Colonic mucosa (tissue), 4 donors: ENCODE measurements around the gene MGST2. TPM values are rescaled to one million over a fixed set of nuclear protein-coding genes. Genes with fewer than 3 reads are reported as not detected.
A peak's percentile ranks its signal among the peaks of the same experiment; 100 is the strongest.

ENCODE experiments used
- DNase-seq: peaks from one replicate; pipeline ENCODE4 v3.0.0-alpha.2; 2020
- H3K27ac ChIP-seq: fragments of 200-600 bp; one replicate; pipeline ENCODE4 v1.8.0; 2021
- H3K27me3 ChIP-seq: fragments of 200-600 bp; one replicate; pipeline ENCODE4 v1.8.0; 2021
- H3K36me3 ChIP-seq: fragments of 200-600 bp; one replicate; pipeline ENCODE4 v1.8.0; 2021
- H3K4me1 ChIP-seq: fragments of 200-600 bp; one replicate; pipeline ENCODE4 v1.8.0; 2021; ENCODE audit warnings: mild to moderate bottlenecking
- H3K4me3 ChIP-seq: fragments of 200-600 bp; one replicate; pipeline ENCODE4 v1.8.0; 2021
- H3K9ac ChIP-seq, 2 donors: one replicate each; pipeline ENCODE4 v1.7.0; 2013; ENCODE audit warnings: control low read depth in 2 of 2, low read depth in 2 of 2, low read length in 2 of 2
- H3K9me3 ChIP-seq: fragments of 200-600 bp; one replicate; pipeline ENCODE4 v1.8.0; 2021
- CTCF ChIP-seq: fragments of 200-600 bp; IDR thresholded peaks from one replicate; pipeline ENCODE4 v1.8.0; 2022; ENCODE audit warnings: antibody characterized with exemption, mild to moderate bottlenecking
- intact Hi-C: fragments of 100-400 bp; cut with DNase I; formaldehyde crosslinking; loops from one replicate; pipeline ENCODE4 v1.14.1; 2022
- total RNA-seq, 2 donors: library from RNA; stranded (reverse); fragmentation: NEBNext Ultra II Directional in 1 of 2; extraction: Animal tissue kit (Norgen Biotek cat#: 25700) in 1 of 2; gene quantifications; one replicate each; pipeline ENCODE4 v1.2.1, GENCODE V29; 2021
- donor health status: healthy.
- donor health status: DM: no; HTN: no; CAD: no.
- donor health status: DM: no; HTN: no; CAD: no.

Gene MGST2
- total RNA-seq, 2 donors from 2014 or later: 105 to 157 TPM

GRCh38 chr4:139663561-139664138 lies 2.0 kb upstream of the MGST2 start:
- Histone ChIP-seq H3K4me1 (peaks cover 15% of the 10 kb centered on the region), H3K36me3 (no peaks in the 10 kb centered on the region), H3K27me3 (no peaks in the 10 kb centered on the region), H3K4me3 (no peak overlapping the region), H3K27ac (peak overlapping the region; percentile 94), H3K9ac (no peak overlapping the region), H3K9me3 (no peaks in the 10 kb centered on the region)
- TF ChIP-seq CTCF: no peak
- intact Hi-C loops: no loop called here
- no peak for DNase-seq

- Histone ChIP-seq H3K27me3 (no peaks in the 10 kb centered on the region), H3K36me3 (no peaks in the 10 kb centered on the region), H3K9ac (no peak overlapping the region), H3K4me1 (peaks cover 15% of the 10 kb centered on the region), H3K27ac (peak overlapping the region; percentile 94), H3K4me3 (no peak overlapping the region), H3K9me3 (no peaks in the 10 kb centered on the region)
- no peak for TF ChIP-seq CTCF
- DNase-seq: no peak
- intact Hi-C loops: no loop called here
These were observed 1.2 kb upstream of the MGST2 start for GRCh38 chr4:139664442-139664841.

GRCh38 chr4:139665079-139665689 lies 435 bp upstream of the MGST2 start:
- no peak for TF ChIP-seq CTCF
- Histone ChIP-seq H3K27ac (peak overlapping the region; percentile 94), H3K4me3 (peak overlapping the region; percentile 48), H3K9ac (peak overlapping the region; percentile 24 to 88), H3K9me3 (no peaks in the 10 kb centered on the region), H3K4me1 (peaks cover 15% of the 10 kb centered on the region), H3K36me3 (no peaks in the 10 kb centered on the region), H3K27me3 (no peaks in the 10 kb centered on the region)
- intact Hi-C loops: no loop called here
- no peak for DNase-seq

- H3K4me1 ChIP-seq: peaks cover 15% of the 10 kb centered on the region
These were observed 1.2 kb downstream of the MGST2 start for GRCh38 chr4:139666735-139667281.

GRCh38 chr4:139668036-139668435 lies 2.4 kb downstream of the MGST2 start:
- Histone ChIP-seq H3K9me3 (no peaks in the 10 kb centered on the region), H3K4me3 (peak overlapping the region; percentile 48), H3K27ac (peak overlapping the region; percentile 94), H3K4me1 (peaks cover 15% of the 10 kb centered on the region), H3K27me3 (no peaks in the 10 kb centered on the region), H3K9ac (peak overlapping the region in 1 of 2 donors; percentile 88), H3K36me3 (no peaks in the 10 kb centered on the region)
- DNase-seq: peak; percentile 51
- intact Hi-C loops: no loop called here
- no peak for TF ChIP-seq CTCF

More at GRCh38 chr4:139666735-139667281, 1.2 kb downstream of the MGST2 start:
- Histone ChIP-seq H3K9me3 (no peaks in the 10 kb centered on the region), H3K27ac (peak overlapping the region; percentile 94), H3K4me3 (peak overlapping the region; percentile 48), H3K27me3 (no peaks in the 10 kb centered on the region), H3K9ac (peak overlapping the region; percentile 71 to 88), H3K36me3 (no peaks in the 10 kb centered on the region)
- peak; percentile 74 for DNase-seq
- intact Hi-C loops: no loop called here
- TF ChIP-seq CTCF: no peak
